GM12878 (cell line): ENCODE data around the gene TSPAN5. TPM values are rescaled to one million over a fixed set of nuclear protein-coding genes. Genes with fewer than 3 reads are reported as not detected.

ENCODE experiments used
- ATAC-seq: fragments of 200-7000 bp; cut with Tn5 transposase; 3 replicates; pipeline ENCODE4 v1.9.1; 2020; ENCODE audit warnings: mild to moderate bottlenecking, moderate library complexity
- BruUV-seq: library from RNA; stranded (reverse); fragments of 400-500 nt; replicated peaks from 2 replicates; lab custom pipeline; 2021; lab: Mats Ljungman, UMichigan
- CTCF ChIA-PET: fragments of 300-600 bp; sonication (Branson Sonifier 250); formaldehyde crosslinking; extraction: SDS; loops from one replicate; lab custom pipeline; 2021; ENCODE audit warnings: inconsistent platforms; lab: Yijun Ruan, JAX
- POLR2A ChIA-PET: fragments of 350-600 bp; formaldehyde crosslinking; extraction: SDS; loops from one replicate; lab custom pipeline; 2021; ENCODE audit warnings: inconsistent platforms; lab: Charles Lee
- RAD21 ChIA-PET: fragments of 300-600 bp; sonication (Branson Sonifier 250); formaldehyde crosslinking; loops from one replicate; lab custom pipeline; 2023; ENCODE audit warnings: antibody characterized with exemption; ENCODE audit not compliant: unreplicated experiment; lab: Charles Lee
- SMC1A ChIA-PET: fragments of 300-600 bp; sonication (Branson Sonifier 250); formaldehyde crosslinking; loops from one replicate; lab custom pipeline; 2023; ENCODE audit not compliant: unreplicated experiment, uncharacterized antibody; lab: Charles Lee
- DNase-seq: peaks from one replicate; pipeline ENCODE4 v3.0.0-alpha.2; 2011; ENCODE audit warnings: low read depth, low spot score
- FAIRE-seq: peaks from 3 replicates; lab custom pipeline; 2011; peaks lifted over from hg19 to GRCh38; lab: Jason Lieb, UNC
- H2AFZ ChIP-seq: 2 replicates; pipeline ENCODE4 v1.6.0; 2011; ENCODE audit warnings: low read depth, low read length, control low read depth; ENCODE audit not compliant: control insufficient read depth
- H3K27ac ChIP-seq: 2 replicates; pipeline ENCODE4 v1.5.1; 2011; ENCODE audit warnings: control low read depth; ENCODE audit not compliant: control insufficient read depth, insufficient read depth
- H3K27me3 ChIP-seq, 2 experiments: replicated peaks in 1 of 2; 2 replicates each; pipeline versions ENCODE4 v1.6.0 to v1.6.1; 2011; ENCODE audit warnings: low read length in 1 of 2; ENCODE audit not compliant: control insufficient read depth in 2 of 2, insufficient read depth in 2 of 2
- H3K36me3 ChIP-seq, 2 experiments: 2 replicates each; pipeline ENCODE4 v1.5.1; 2011; ENCODE audit warnings: low read length in 1 of 2; ENCODE audit not compliant: control insufficient read depth in 2 of 2, insufficient read depth in 2 of 2
- H3K4me1 ChIP-seq: 2 replicates; pipeline ENCODE4 v1.6.1; 2011; ENCODE audit warnings: mild to moderate bottlenecking, low read length, moderate library complexity, mixed read lengths; ENCODE audit not compliant: control insufficient read depth, insufficient read depth
- H3K4me2 ChIP-seq: 2 replicates; pipeline ENCODE4 v1.6.0; 2011; ENCODE audit warnings: control low read depth; ENCODE audit not compliant: control insufficient read depth, insufficient read depth
- H3K4me3 ChIP-seq: fragments of 200-600 bp; sonication (generic); 2 replicates; pipeline ENCODE4 v1.5.1; 2016
- H3K79me2 ChIP-seq: 2 replicates; pipeline ENCODE4 v1.6.0; 2011; ENCODE audit warnings: low read length; ENCODE audit not compliant: control insufficient read depth, insufficient read depth
- H3K9ac ChIP-seq: 2 replicates; pipeline ENCODE4 v1.8.0; 2011; ENCODE audit warnings: low read length, control low read depth, mixed read lengths; ENCODE audit not compliant: control insufficient read depth, insufficient read depth
- H3K9me3 ChIP-seq: replicated peaks from 3 replicates; pipeline ENCODE4 v1.5.1; 2011; ENCODE audit warnings: mild to moderate bottlenecking, low read length; ENCODE audit not compliant: control insufficient read depth, insufficient read depth
- H4K20me1 ChIP-seq: 2 replicates; pipeline ENCODE4 v1.6.0; 2011; ENCODE audit not compliant: control insufficient read depth, insufficient read depth
- BACH1 ChIP-seq: fragments of 450-650 bp; IDR thresholded peaks from 2 replicates; pipeline ENCODE4 v1.6.1; 2017; ENCODE audit warnings: mild to moderate bottlenecking, borderline replicate concordance
- CHD4 ChIP-seq: fragments of 200-600 bp; sonication (generic); IDR thresholded peaks from 2 replicates; pipeline ENCODE4 v1.6.1; 2016; ENCODE audit warnings: mild to moderate bottlenecking
- GABPA ChIP-seq: IDR thresholded peaks from 2 replicates; pipeline ENCODE4 v1.6.1; 2014; ENCODE audit warnings: antibody characterized with exemption, low read depth, mild to moderate bottlenecking, inconsistent platforms
- GATAD2B ChIP-seq: fragments of 450-650 bp; conservative IDR thresholded peaks from 2 replicates; pipeline ENCODE4 v1.6.1; 2017; ENCODE audit warnings: low read depth, mild to moderate bottlenecking, moderate library complexity
- POU2F2 ChIP-seq: IDR thresholded peaks from 3 replicates; pipeline ENCODE4 v1.6.1; 2011; ENCODE audit warnings: low read depth, mild to moderate bottlenecking, low read length, borderline replicate concordance
- RAD21 ChIP-seq: IDR thresholded peaks from 2 replicates; pipeline ENCODE4 v1.6.1; 2011; ENCODE audit warnings: mild to moderate bottlenecking, low read depth, low read length, moderate library complexity; ENCODE audit not compliant: insufficient read depth
- RAD51 ChIP-seq: fragments of 450-650 bp; IDR thresholded peaks from 2 replicates; pipeline ENCODE4 v1.6.1; 2016; ENCODE audit warnings: moderate library complexity, mild to moderate bottlenecking, inconsistent platforms
- RCOR1 ChIP-seq: conservative IDR thresholded peaks from 2 replicates; pipeline ENCODE4 v1.6.1; 2012; ENCODE audit warnings: low read depth, low read length, improper control_type of control experiment
- SRF ChIP-seq, 2 experiments: IDR thresholded peaks; 2 replicates each; pipeline ENCODE4 v1.6.1; 2011; ENCODE audit warnings: low read depth in 2 of 2, low read length in 2 of 2, mild to moderate bottlenecking in 1 of 2, moderate library complexity in 1 of 2
- USF1 ChIP-seq: IDR thresholded peaks from 2 replicates; pipeline ENCODE4 v1.6.1; 2011; ENCODE audit warnings: borderline replicate concordance, low read depth, mild to moderate bottlenecking, moderate library complexity, mixed read lengths, low read length; ENCODE audit not compliant: insufficient read depth; ENCODE audit errors: extremely low read length
- YBX1 ChIP-seq: fragments of 450-650 bp; IDR thresholded peaks from 2 replicates; pipeline ENCODE4 v1.6.1; 2016; ENCODE audit warnings: antibody characterized with exemption
- ZBED1 ChIP-seq: IDR thresholded peaks from 2 replicates; pipeline ENCODE4 v1.6.1; 2016; ENCODE audit warnings: borderline replicate concordance
- ZZZ3 ChIP-seq: IDR thresholded peaks from 2 replicates; pipeline ENCODE4 v1.6.1; 2011; ENCODE audit warnings: low read depth; ENCODE audit not compliant: control insufficient read depth, insufficient read length
- WGBS: methylation state at CpG from one replicate; pipeline ENCODE4 v1.1.6; 2016; ENCODE audit warnings: low lambda C conversion rate; ENCODE audit not compliant: insufficient replicate concordance, insufficient coverage; ENCODE audit errors: missing lambda C conversion rate; 5-methylcytosine and 5-hydroxymethylcytosine counted together
- in situ Hi-C: fragments of 300-500 bp; cut with MboI; formaldehyde crosslinking; loops from 9 replicates; pipeline ENCODE4 v1.14.3; 2018; ENCODE audit warnings: mixed read lengths
- intact Hi-C: fragments of 100-400 bp; cut with micrococcal nuclease; formaldehyde crosslinking; loops from one replicate; pipeline ENCODE4 v1.14.2; 2022; ENCODE audit not compliant: unreplicated experiment
- polyA plus RNA-seq, 11 experiments: library from polyadenylated mRNA; depleted of rRNA in 4 of 11; unstranded in 6 of 11; stranded (reverse) in 5 of 11; fragments of >200 nt; fragmentation: Nextera tagmentation in 4 of 11; fragmentation: Illumina TruSeq in 1 of 11; extraction: Ambion mirVana in 4 of 11; extraction: Trizol in 1 of 11; gene quantifications; 1 replicate in 1 of 11; 2 replicates in 10 of 11; pipeline versions ENCODE4 v1.2.1 to v1.2.3, GENCODE V29; 2011 to 2016; ENCODE audit warnings: inconsistent platforms in 2 of 11, missing spikeins in 2 of 11, low read depth in 1 of 11
- total RNA-seq, 4 experiments: library from RNA; depleted of rRNA in 3 of 4; stranded (reverse); fragments of >200 nt in 3 of 4; fragmentation: Illumina TruSeq in 1 of 4; extraction: Trizol in 1 of 4; gene quantifications; 2 replicates each; pipeline versions ENCODE4 v1.2.1 to v1.2.3, GENCODE V29; 2013 to 2021
- TF ChIP-seq, protein P1 (sequence below): fragments of 450-650 bp; IDR thresholded peaks from 2 replicates; pipeline ENCODE4 v1.6.1; 2017; ENCODE audit warnings: mild to moderate bottlenecking, moderate library complexity

The TSPAN5 gene
- total and polyA plus RNA-seq, 10 of the 15 experiments (the other 5 are each of a cell fraction or from before 2014, with no cell fraction given) = 0.09 to 8.2 (median 0.27) TPM

DNA sequence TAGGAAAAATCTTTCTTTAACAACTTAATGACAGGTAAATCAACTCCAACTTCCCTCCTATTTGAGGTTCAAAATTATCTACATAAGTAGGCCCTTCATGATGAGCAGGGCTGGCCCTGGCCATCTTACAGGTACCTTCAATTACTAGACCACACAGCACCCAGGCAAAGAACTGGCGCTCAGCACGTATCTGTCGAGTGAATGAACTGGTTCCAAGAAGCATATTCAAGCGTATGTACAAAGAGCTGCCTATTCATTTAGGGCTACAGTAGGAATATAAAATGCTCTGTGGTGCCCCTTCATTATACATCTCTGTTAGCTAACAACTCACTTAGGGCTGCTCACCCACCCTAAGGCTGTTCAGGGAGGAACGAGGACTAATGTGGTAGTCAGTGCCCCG lies 48.0 kb downstream of the TSPAN5 start:
- no peak for FAIRE-seq
- no peak for ATAC-seq
- peaks cover 4% of the 10 kb centered on the region; the same call in 1 of the 2 replicates for H3K4me1 ChIP-seq
- ChIA-PET POLR2A (interaction anchor here (1.2 kb wide), 1 partner anchor 14 kb away, joined by 4 read pairs; no protein-coding TSS in a partner anchor), RAD21 (no interaction called here), CTCF (no interaction called here), SMC1A (interaction anchor here (0.6 to 0.7 kb wide), 2 partner anchors 32 to 150 kb away, joined by 3 read pairs; no protein-coding TSS in a partner anchor)
- H3K79me2 ChIP-seq = no peaks in the 10 kb centered on the region
- H2AFZ ChIP-seq = no peak overlapping the region
- no peak for TF ChIP-seq SRF (IDR thresholded peaks at IDR 0.05; ENCODE audit: low read depth in 2 of 2, low read length in 2 of 2)
- TF ChIP-seq USF1 = no peak
- TF ChIP-seq, protein P1, sequence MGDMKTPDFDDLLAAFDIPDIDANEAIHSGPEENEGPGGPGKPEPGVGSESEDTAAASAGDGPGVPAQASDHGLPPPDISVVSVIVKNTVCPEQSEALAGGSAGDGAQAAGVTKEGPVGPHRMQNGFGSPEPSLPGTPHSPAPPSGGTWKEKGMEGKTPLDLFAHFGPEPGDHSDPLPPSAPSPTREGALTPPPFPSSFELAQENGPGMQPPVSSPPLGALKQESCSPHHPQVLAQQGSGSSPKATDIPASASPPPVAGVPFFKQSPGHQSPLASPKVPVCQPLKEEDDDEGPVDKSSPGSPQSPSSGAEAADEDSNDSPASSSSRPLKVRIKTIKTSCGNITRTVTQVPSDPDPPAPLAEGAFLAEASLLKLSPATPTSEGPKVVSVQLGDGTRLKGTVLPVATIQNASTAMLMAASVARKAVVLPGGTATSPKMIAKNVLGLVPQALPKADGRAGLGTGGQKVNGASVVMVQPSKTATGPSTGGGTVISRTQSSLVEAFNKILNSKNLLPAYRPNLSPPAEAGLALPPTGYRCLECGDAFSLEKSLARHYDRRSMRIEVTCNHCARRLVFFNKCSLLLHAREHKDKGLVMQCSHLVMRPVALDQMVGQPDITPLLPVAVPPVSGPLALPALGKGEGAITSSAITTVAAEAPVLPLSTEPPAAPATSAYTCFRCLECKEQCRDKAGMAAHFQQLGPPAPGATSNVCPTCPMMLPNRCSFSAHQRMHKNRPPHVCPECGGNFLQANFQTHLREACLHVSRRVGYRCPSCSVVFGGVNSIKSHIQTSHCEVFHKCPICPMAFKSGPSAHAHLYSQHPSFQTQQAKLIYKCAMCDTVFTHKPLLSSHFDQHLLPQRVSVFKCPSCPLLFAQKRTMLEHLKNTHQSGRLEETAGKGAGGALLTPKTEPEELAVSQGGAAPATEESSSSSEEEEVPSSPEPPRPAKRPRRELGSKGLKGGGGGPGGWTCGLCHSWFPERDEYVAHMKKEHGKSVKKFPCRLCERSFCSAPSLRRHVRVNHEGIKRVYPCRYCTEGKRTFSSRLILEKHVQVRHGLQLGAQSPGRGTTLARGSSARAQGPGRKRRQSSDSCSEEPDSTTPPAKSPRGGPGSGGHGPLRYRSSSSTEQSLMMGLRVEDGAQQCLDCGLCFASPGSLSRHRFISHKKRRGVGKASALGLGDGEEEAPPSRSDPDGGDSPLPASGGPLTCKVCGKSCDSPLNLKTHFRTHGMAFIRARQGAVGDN = no peak
- TF ChIP-seq GATAD2B = no peak
- no peak for TF ChIP-seq RAD21
- no peak for TF ChIP-seq POU2F2
- no peak for TF ChIP-seq YBX1
- TF ChIP-seq RAD51 = no peak
- TF ChIP-seq ZBED1 = no peak
- TF ChIP-seq GABPA = no peak
- no peak for TF ChIP-seq RCOR1
- no peak for TF ChIP-seq CHD4
- no peak for TF ChIP-seq ZZZ3
- no peak for TF ChIP-seq BACH1
- no peak for DNase-seq
- H3K4me3 ChIP-seq = no peak overlapping the region
- 74% methylated on average over 6 of the region's 6 CpGs for WGBS
- no peak overlapping the region for H3K9ac ChIP-seq
- no peaks in the 10 kb centered on the region; a peak in 1 of 4 replicates for H3K27me3 ChIP-seq
- in situ Hi-C loops (no loop called here), intact Hi-C loops (no loop called here)
- BruUV-seq = no TSS peak
- H4K20me1 ChIP-seq = no peaks in the 10 kb centered on the region
- no peaks in the 10 kb centered on the region for H3K36me3 ChIP-seq
- H3K4me2 ChIP-seq = no peak overlapping the region
- H3K9me3 ChIP-seq = no peaks in the 10 kb centered on the region
- no peak overlapping the region for H3K27ac ChIP-seq
